Peyer's patch (tissue), 4 donors: ENCODE results near the gene INO80B. TPM values are rescaled to one million over a fixed set of nuclear protein-coding genes. Genes with fewer than 3 reads are reported as not detected.
A peak's percentile ranks its signal among the peaks of the same experiment; 100 is the strongest.
"Not testable (repeated sequence)": the region's sequence is repeated elsewhere in the genome, so short reads cannot be mapped to it uniquely, and the experiment has no call there.

ENCODE experiments used
- DNase-seq, 3 donors: peaks; one replicate each; pipeline ENCODE4 v3.0.0-alpha.2; 2017 to 2019
- H3K27ac ChIP-seq, 4 donors: fragments of 200-600 bp; sonication (generic); one replicate each; pipeline ENCODE4 v1.5.1; 2016 to 2019
- H3K27me3 ChIP-seq, 2 donors: fragments of 200-600 bp; sonication (generic); one replicate each; pipeline ENCODE4 v1.5.1; 2019
- H3K36me3 ChIP-seq, 3 donors: fragments of 200-600 bp; sonication (generic); one replicate each; pipeline ENCODE4 v1.5.1; 2016 to 2019
- H3K4me1 ChIP-seq, 4 donors: fragments of 200-600 bp; sonication (generic); one replicate each; pipeline ENCODE4 v1.5.1; 2016 to 2019
- H3K4me3 ChIP-seq, 4 donors: fragments of 200-600 bp; sonication (generic); 1 replicate in 3 of 4; 2 replicates in 1 of 4; pipeline ENCODE4 v1.5.1; 2016 to 2019; ENCODE audit warnings: mild to moderate bottlenecking in 1 of 4
- H3K9me3 ChIP-seq, 4 donors: fragments of 200-600 bp; sonication (generic); one replicate each; pipeline ENCODE4 v1.5.1; 2016 to 2019; ENCODE audit warnings: mild to moderate bottlenecking in 1 of 4
- CTCF ChIP-seq, 6 experiments: fragments of 450-650 bp in 4 of 6; fragments of 200-600 bp in 2 of 6; sonication (generic) in 1 of 6; IDR thresholded peaks; one replicate each; pipeline ENCODE4 v1.5.1; 2017 to 2019; ENCODE audit warnings: antibody characterized with exemption in 6 of 6, mild to moderate bottlenecking in 3 of 6, moderate library complexity in 1 of 6
- POLR2A ChIP-seq, 2 donors: fragments of 450-650 bp; IDR thresholded peaks; one replicate each; pipeline ENCODE4 v1.5.1; 2017; ENCODE audit warnings: antibody characterized with exemption in 2 of 2, mild to moderate bottlenecking in 2 of 2, moderate library complexity in 2 of 2
- total RNA-seq, 4 donors: library from RNA; depleted of rRNA; stranded (reverse); fragments of >200 nt; gene quantifications; one replicate each; pipeline ENCODE4 v1.1.0, GENCODE V29; 2016

INO80B gene
- total RNA-seq, 4 donors from 2014 or later: 5.4 to 83.3 (median 41.8) TPM

- H3K36me3 ChIP-seq: no peaks in the 10 kb centered on the region
- H3K27ac ChIP-seq: no peak overlapping the region
- H3K27me3 ChIP-seq: no peaks in the 10 kb centered on the region
- DNase-seq: no peak
- no peak for TF ChIP-seq POLR2A (IDR thresholded peaks at IDR 0.05)
- no peaks in the 10 kb centered on the region for H3K9me3 ChIP-seq
- H3K4me1 ChIP-seq: peaks cover 0 to 25% (median 12%) of the 10 kb centered on the region in 4 donors
- no peak overlapping the region for H3K4me3 ChIP-seq
These were observed 36.6 kb upstream of the INO80B start for GRCh38 chr2:74418312-74418711.

- H3K4me1 ChIP-seq: peaks cover 0 to 20% (median 9%) of the 10 kb centered on the region in 4 donors
- DNase-seq: no peak
- no peaks in the 10 kb centered on the region for H3K27me3 ChIP-seq
- no peak overlapping the region for H3K27ac ChIP-seq
- H3K4me3 ChIP-seq: no peak overlapping the region
- TF ChIP-seq POLR2A (IDR thresholded peaks at IDR 0.05) (no peak), CTCF (IDR thresholded peaks at IDR 0.05) (no peak)
- H3K9me3 ChIP-seq: no peaks in the 10 kb centered on the region
- H3K36me3 ChIP-seq: no peaks in the 10 kb centered on the region
These were observed 35.5 kb upstream of the INO80B start for GRCh38 chr2:74419345-74419744.

- Histone ChIP-seq H3K27ac (no peak overlapping the region), H3K9me3 (no peaks in the 10 kb centered on the region), H3K4me1 (peaks cover 0 to 13% (median 3%) of the 10 kb centered on the region in 4 donors), H3K27me3 (no peaks in the 10 kb centered on the region), H3K36me3 (peaks cover 0 to under 1% (median 0%) of the 10 kb centered on the region in 3 donors), H3K4me3 (no peak overlapping the region)
- TF ChIP-seq POLR2A (IDR thresholded peaks at IDR 0.05): no peak
- no peak for TF ChIP-seq CTCF (IDR thresholded peaks at IDR 0.05)
- DNase-seq: no peak
These were observed 34.9 kb upstream of the INO80B start for GRCh38 chr2:74420006-74420405.

- H3K36me3 ChIP-seq, H3K9me3 ChIP-seq, H3K27me3 ChIP-seq, DNase-seq, H3K4me1 ChIP-seq: not testable (repeated sequence)
- peak overlapping the region in 2 of 4 donors; percentile 63 to 69 for H3K4me3 ChIP-seq
- H3K27ac ChIP-seq: peak overlapping the region in 2 of 4 donors; percentile 58 to 82
These were observed 34.3 kb upstream of the INO80B start for GRCh38 chr2:74420443-74421103.

- TF ChIP-seq POLR2A (IDR thresholded peaks at IDR 0.05) (no peak), CTCF (IDR thresholded peaks at IDR 0.05) (no peak)
- H3K27ac ChIP-seq: peak within 1 kb of the TSS; percentile 58 to 82 (median 72)
- no peaks in the 10 kb centered on the region for H3K9me3 ChIP-seq
- H3K4me1 ChIP-seq: peaks cover 0 to 4% (median 0%) of the 10 kb centered on the region in 4 donors
- no peaks in the 10 kb centered on the region for H3K27me3 ChIP-seq
- DNase-seq: peak; percentile 88 to 96 (median 92)
- peaks cover 0 to 14% (median 0%) of the 10 kb centered on the region in 3 donors for H3K36me3 ChIP-seq
- peak within 1 kb of the TSS; percentile 61 to 69 (median 62) for H3K4me3 ChIP-seq
These were observed 33.5 kb upstream of the INO80B start, which contains the start of the genes C2orf81 and WDR54 for GRCh38 chr2:74421221-74421870. Gene C2orf81 (minus strand): TSS chr2:74421619. CDS start chr2:74421560, 59 bp downstream. Gene WDR54 (plus strand): TSS chr2:74421730. CDS start chr2:74422154, 424 bp downstream.

GRCh38 chr2:74423231-74424095, 31.4 kb upstream of the INO80B start:
- no peaks in the 10 kb centered on the region for H3K27me3 ChIP-seq
- TF ChIP-seq POLR2A (IDR thresholded peaks at IDR 0.05) (no peak), CTCF (IDR thresholded peaks at IDR 0.05) (no peak)
- H3K27ac ChIP-seq: no peak overlapping the region
- H3K36me3 ChIP-seq: peaks cover 0 to 34% (median 0%) of the 10 kb centered on the region in 3 donors
- no peaks in the 10 kb centered on the region for H3K9me3 ChIP-seq
- no peak for DNase-seq
- H3K4me1 ChIP-seq: peaks cover 0 to 4% (median 0%) of the 10 kb centered on the region in 4 donors
- H3K4me3 ChIP-seq: no peak overlapping the region
